Smooth muscle cell (in vitro differentiated cells): Measurements from ENCODE around the gene ULK4. TPM values are rescaled to one million over a fixed set of nuclear protein-coding genes. Genes with fewer than 3 reads are reported as not detected.

Experiments
- DNase-seq: peaks from one replicate; lab custom pipeline; 2025; ENCODE audit not compliant: unreplicated experiment; lab: John Stamatoyannopoulos, UW
- H2AFZ ChIP-seq: fragments of 200-600 bp; sonication (generic); 2 replicates; pipeline ENCODE4 v1.6.0; 2016; ENCODE audit warnings: antibody characterized with exemption, low read depth, mild to moderate bottlenecking
- H3F3A ChIP-seq: fragments of 200-600 bp; sonication (generic); 2 replicates; pipeline ENCODE4 v1.6.0; 2017; ENCODE audit warnings: antibody characterized with exemption, low read depth
- H3K27ac ChIP-seq: fragments of 200-600 bp; sonication (generic); 2 replicates; pipeline ENCODE4 v1.5.1; 2016; ENCODE audit warnings: low read depth, mild to moderate bottlenecking
- H3K27me3 ChIP-seq: fragments of 200-600 bp; sonication (generic); 2 replicates; pipeline ENCODE4 v1.6.1; 2016; ENCODE audit warnings: low read depth, mild to moderate bottlenecking
- H3K36me3 ChIP-seq: fragments of 200-600 bp; sonication (generic); 2 replicates; pipeline ENCODE4 v1.5.1; 2016; ENCODE audit warnings: low read depth
- H3K4me1 ChIP-seq: fragments of 200-600 bp; sonication (generic); 2 replicates; pipeline ENCODE4 v1.5.1; 2016; ENCODE audit warnings: low read depth
- H3K4me2 ChIP-seq: fragments of 200-600 bp; sonication (generic); 2 replicates; pipeline ENCODE4 v1.6.0; 2016; ENCODE audit warnings: mild to moderate bottlenecking
- H3K4me3 ChIP-seq: fragments of 200-600 bp; sonication (generic); 2 replicates; pipeline ENCODE4 v1.5.1; 2016; ENCODE audit warnings: mild to moderate bottlenecking
- H3K79me2 ChIP-seq: fragments of 200-600 bp; sonication (generic); 2 replicates; pipeline ENCODE4 v1.6.0; 2016; ENCODE audit warnings: low read depth, mild to moderate bottlenecking
- H3K9ac ChIP-seq: fragments of 200-600 bp; sonication (generic); 2 replicates; pipeline ENCODE4 v1.6.0; 2016; ENCODE audit warnings: low read depth
- H3K9me3 ChIP-seq: fragments of 200-600 bp; sonication (generic); replicated peaks from 2 replicates; pipeline ENCODE4 v1.5.1; 2016; ENCODE audit warnings: low read depth
- H4K20me1 ChIP-seq: fragments of 200-600 bp; sonication (generic); 2 replicates; pipeline ENCODE4 v1.6.0; 2016; ENCODE audit warnings: low read depth
- whole genome bisulfite sequencing: methylation state at CpG from one replicate; pipeline ENCODE4 v1.1.7; 2016; ENCODE audit warnings: low lambda C conversion rate; 5-methylcytosine and 5-hydroxymethylcytosine counted together
- polyA plus RNA-seq: library from polyadenylated mRNA; unstranded; fragments of >200 nt; fragmentation: Nextera tagmentation; extraction: Ambion mirVana; gene quantifications from 2 replicates; pipeline ENCODE4 v1.2.1, GENCODE V29; 2016
- total RNA-seq: library from RNA; depleted of rRNA; stranded (reverse); fragments of >200 nt; gene quantifications from 2 replicates; pipeline ENCODE4 v1.2.3, GENCODE V29; 2014
- TF ChIP-seq, protein P1 (sequence below): fragments of 200-600 bp; sonication (generic); IDR thresholded peaks from 2 replicates; pipeline ENCODE4 v1.5.1; 2017; ENCODE audit warnings: borderline replicate concordance, mild to moderate bottlenecking, antibody characterized with exemption; ENCODE audit not compliant: insufficient read depth, poor library complexity, severe bottlenecking

Gene ULK4
- total and polyA plus RNA-seq, 2 experiments from 2014 or later, result 4.3 to 14.2 TPM

DNA sequence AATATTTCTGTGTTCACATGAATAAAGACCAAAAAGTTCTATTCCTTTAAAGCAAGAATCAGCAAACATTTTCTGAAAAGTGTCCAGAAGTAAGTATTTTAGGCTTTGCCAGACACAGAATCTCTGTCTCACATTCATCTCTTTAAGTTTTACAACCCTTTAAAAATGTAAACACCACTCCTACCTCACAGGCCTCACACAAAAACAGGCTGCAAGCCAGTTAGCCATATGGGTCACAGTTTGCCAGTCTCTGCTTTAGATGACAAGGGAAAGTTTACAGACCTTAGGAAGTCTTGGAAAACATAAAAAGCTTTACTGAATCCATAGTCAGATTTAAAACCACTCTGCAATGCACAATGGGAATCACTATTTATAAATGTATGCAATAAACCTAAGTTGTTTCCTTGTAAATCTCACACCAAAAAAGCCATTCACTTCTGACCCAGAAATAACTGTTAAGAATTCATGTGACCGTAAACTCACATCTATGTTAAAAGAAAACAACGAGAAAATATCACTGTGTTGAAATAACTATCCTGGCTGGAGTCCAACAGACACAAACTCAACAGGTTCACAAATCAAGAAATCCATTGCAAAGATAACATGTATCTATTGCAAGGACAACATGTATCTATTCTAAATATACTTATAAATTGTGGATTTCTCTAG lies 308.2 kb downstream of the ULK4 start:
- H3K4me1 ChIP-seq, result peaks cover 9% of the 10 kb centered on the region
- no peaks in the 10 kb centered on the region for H3K79me2 ChIP-seq
- peak overlapping the region; percentile 27 for H3K27ac ChIP-seq
- no peaks in the 10 kb centered on the region for H3K27me3 ChIP-seq
- H4K20me1 ChIP-seq, result no peaks in the 10 kb centered on the region
- H3K9ac ChIP-seq, result no peak overlapping the region
- TF ChIP-seq, protein P1, sequence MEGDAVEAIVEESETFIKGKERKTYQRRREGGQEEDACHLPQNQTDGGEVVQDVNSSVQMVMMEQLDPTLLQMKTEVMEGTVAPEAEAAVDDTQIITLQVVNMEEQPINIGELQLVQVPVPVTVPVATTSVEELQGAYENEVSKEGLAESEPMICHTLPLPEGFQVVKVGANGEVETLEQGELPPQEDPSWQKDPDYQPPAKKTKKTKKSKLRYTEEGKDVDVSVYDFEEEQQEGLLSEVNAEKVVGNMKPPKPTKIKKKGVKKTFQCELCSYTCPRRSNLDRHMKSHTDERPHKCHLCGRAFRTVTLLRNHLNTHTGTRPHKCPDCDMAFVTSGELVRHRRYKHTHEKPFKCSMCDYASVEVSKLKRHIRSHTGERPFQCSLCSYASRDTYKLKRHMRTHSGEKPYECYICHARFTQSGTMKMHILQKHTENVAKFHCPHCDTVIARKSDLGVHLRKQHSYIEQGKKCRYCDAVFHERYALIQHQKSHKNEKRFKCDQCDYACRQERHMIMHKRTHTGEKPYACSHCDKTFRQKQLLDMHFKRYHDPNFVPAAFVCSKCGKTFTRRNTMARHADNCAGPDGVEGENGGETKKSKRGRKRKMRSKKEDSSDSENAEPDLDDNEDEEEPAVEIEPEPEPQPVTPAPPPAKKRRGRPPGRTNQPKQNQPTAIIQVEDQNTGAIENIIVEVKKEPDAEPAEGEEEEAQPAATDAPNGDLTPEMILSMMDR, result no peak
- WGBS, result 16% methylated on average over 2 of the region's 2 CpGs
- no peak for DNase-seq
- H3K36me3 ChIP-seq, result no peaks in the 10 kb centered on the region
- H3K4me3 ChIP-seq, result no peak overlapping the region
- H3K9me3 ChIP-seq, result no peaks in the 10 kb centered on the region
- H3K4me2 ChIP-seq, result peak overlapping the region; percentile 47
- H3F3A ChIP-seq, result no peaks in the 10 kb centered on the region
- H2AFZ ChIP-seq, result no peak overlapping the region

DNA sequence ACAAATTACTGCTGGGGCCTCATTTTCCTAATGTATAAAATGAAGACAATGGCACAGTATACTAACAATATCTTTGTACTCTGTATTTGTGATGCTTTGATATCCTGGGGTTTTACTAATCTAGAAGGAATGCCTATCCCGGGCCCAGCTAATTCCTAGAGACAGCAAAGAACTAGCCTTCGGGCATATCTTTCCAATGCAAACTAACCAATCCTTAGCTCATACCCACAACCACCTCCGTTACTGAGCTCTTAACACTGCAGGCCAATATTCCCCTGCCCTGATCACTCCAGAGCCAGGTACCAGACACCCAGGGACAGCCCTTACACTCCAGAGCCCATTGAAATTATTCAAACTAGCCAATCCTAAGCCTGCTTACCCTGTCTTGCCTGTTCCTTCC lies 309.0 kb downstream of the ULK4 start:
- no peak overlapping the region for H2AFZ ChIP-seq
- H3K4me2 ChIP-seq, result peak overlapping the region; percentile 47
- no peak overlapping the region for H3K4me3 ChIP-seq
- H3K36me3 ChIP-seq, result no peaks in the 10 kb centered on the region
- TF ChIP-seq, protein P1, result no peak
- WGBS, result 6% methylated on average over 3 of the region's 3 CpGs
- no peak for DNase-seq
- H3K4me1 ChIP-seq, result peaks cover 9% of the 10 kb centered on the region
- no peak overlapping the region for H3K9ac ChIP-seq
- H3F3A ChIP-seq, result no peaks in the 10 kb centered on the region
- no peaks in the 10 kb centered on the region for H3K27me3 ChIP-seq
- H4K20me1 ChIP-seq, result no peaks in the 10 kb centered on the region
- H3K27ac ChIP-seq, result peak overlapping the region; percentile 27
- no peaks in the 10 kb centered on the region for H3K79me2 ChIP-seq
- no peaks in the 10 kb centered on the region for H3K9me3 ChIP-seq

DNA sequence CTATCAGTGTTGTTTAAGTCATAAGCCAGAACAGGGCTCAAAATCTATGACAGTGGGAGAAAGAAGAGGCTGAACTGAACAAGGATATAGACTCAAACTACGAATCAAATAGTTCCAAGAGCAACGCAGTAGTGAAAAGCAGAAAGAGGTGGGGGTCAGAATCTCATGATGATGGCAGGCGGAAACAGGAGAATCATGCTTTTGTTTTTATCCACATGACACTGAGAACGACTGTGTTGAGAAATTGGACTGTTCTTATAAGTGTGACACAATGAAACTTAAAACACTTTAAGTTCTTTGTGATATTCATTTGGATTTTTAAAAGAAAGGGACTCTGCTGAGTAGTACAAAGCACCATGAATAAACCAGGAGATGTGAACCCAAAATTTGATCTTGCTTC lies 309.4 kb downstream of the ULK4 start:
- no peaks in the 10 kb centered on the region for H4K20me1 ChIP-seq
- H3K27me3 ChIP-seq, result no peaks in the 10 kb centered on the region
- H3K27ac ChIP-seq, result no peak overlapping the region
- no peak overlapping the region for H3K9ac ChIP-seq
- no peak for DNase-seq
- no peak overlapping the region for H2AFZ ChIP-seq
- no peaks in the 10 kb centered on the region for H3K79me2 ChIP-seq
- no peak overlapping the region for H3K4me3 ChIP-seq
- no peaks in the 10 kb centered on the region for H3K9me3 ChIP-seq
- H3K4me2 ChIP-seq, result no peak overlapping the region
- H3K36me3 ChIP-seq, result no peaks in the 10 kb centered on the region
- H3F3A ChIP-seq, result no peaks in the 10 kb centered on the region
- TF ChIP-seq, protein P1, result no peak
- WGBS, result 56% methylated on average over 4 of the region's 4 CpGs
- peaks cover 9% of the 10 kb centered on the region for H3K4me1 ChIP-seq

DNA sequence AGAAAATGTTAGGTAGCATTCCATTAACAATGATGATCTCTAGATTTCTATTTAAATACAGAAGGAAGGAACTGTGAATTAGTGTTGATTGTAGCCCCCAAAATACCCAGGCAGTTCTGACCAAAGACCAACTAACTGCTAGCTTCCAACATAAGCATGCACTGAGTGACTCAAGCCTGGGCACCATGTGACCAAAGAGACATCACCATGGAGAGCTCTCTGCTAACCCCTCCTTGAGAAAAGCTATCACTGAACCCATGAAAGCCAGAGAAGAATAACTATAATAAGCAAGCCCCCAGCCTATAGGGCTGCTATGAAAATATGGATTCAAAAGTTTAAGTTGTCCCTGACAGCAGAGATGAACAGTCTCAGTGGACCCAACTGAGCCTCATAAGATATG lies 310.2 kb downstream of the ULK4 start:
- no peak overlapping the region for H3K27ac ChIP-seq
- H3K9ac ChIP-seq, result no peak overlapping the region
- H3K79me2 ChIP-seq, result no peaks in the 10 kb centered on the region
- H3F3A ChIP-seq, result no peaks in the 10 kb centered on the region
- no peak overlapping the region for H2AFZ ChIP-seq
- no peak for DNase-seq
- TF ChIP-seq, protein P1, result no peak
- no peak overlapping the region for H3K4me2 ChIP-seq
- H4K20me1 ChIP-seq, result no peaks in the 10 kb centered on the region
- H3K4me3 ChIP-seq, result no peak overlapping the region
- no peaks in the 10 kb centered on the region for H3K36me3 ChIP-seq
- H3K4me1 ChIP-seq, result peaks cover 9% of the 10 kb centered on the region
- no peaks in the 10 kb centered on the region for H3K27me3 ChIP-seq
- H3K9me3 ChIP-seq, result no peaks in the 10 kb centered on the region
